DOHH2 (cell line): ENCODE results near the gene KIAA0513.

Source experiments
- EZH2phosphoT487 ChIP-seq: fragments of 200-600 bp; sonication (generic); IDR thresholded peaks from 2 replicates; pipeline ENCODE4 v1.6.1; 2017; ENCODE audit warnings: borderline replicate concordance, mild to moderate bottlenecking, antibody characterized with exemption, low read length, moderate library complexity, mixed read lengths
- TF ChIP-seq, protein P1 (sequence below): fragments of 200-600 bp; sonication (generic); IDR thresholded peaks from one replicate; pipeline ENCODE4 v1.5.1; 2014; ENCODE audit warnings: antibody characterized with exemption, mild to moderate bottlenecking, low read depth, low read length; ENCODE audit not compliant: poor library complexity, severe bottlenecking

DNA sequence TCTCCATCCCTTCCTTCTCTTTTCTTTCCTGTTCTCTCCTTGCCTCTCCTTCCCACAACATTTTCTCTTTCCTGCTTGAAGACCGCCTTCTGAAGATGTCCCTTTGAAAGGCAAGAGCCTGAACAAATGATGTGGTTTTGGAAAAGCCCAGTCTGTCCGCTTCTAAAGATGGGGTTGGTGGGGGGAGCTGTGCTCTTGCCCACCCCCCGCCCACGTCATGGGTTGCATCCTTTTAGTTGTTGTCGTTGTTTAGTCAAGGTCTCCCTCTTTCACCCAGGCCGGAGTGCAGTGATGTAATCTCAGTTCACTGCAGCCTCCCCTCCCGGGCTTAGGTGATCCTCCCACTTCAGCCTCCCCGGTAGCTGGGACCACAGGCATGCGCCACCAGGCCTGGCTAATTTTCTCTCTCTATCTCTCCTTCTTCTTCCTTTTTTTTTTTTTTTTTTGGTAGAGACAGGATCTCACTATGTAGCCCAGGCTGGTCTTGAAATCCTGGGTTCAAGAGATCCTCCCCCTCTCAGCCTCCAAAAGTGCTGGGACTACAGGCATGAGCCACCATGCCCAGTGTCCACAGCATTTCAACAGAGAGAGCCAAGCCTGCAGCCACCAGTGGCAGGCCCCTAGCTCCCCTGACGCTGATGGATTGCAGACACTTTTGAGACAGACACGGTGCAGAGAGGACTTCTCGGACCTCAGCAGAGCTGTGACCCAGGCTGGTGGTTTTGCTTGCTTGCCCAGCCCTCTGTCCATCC, 110.7 kb downstream of the KIAA0513 start:
- TF ChIP-seq, protein P1, sequence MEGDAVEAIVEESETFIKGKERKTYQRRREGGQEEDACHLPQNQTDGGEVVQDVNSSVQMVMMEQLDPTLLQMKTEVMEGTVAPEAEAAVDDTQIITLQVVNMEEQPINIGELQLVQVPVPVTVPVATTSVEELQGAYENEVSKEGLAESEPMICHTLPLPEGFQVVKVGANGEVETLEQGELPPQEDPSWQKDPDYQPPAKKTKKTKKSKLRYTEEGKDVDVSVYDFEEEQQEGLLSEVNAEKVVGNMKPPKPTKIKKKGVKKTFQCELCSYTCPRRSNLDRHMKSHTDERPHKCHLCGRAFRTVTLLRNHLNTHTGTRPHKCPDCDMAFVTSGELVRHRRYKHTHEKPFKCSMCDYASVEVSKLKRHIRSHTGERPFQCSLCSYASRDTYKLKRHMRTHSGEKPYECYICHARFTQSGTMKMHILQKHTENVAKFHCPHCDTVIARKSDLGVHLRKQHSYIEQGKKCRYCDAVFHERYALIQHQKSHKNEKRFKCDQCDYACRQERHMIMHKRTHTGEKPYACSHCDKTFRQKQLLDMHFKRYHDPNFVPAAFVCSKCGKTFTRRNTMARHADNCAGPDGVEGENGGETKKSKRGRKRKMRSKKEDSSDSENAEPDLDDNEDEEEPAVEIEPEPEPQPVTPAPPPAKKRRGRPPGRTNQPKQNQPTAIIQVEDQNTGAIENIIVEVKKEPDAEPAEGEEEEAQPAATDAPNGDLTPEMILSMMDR, result no peak
- no peak for TF ChIP-seq EZH2phosphoT487
